Measurements from ENCODE around the gene CFL2.

Gene CFL2

DNA sequence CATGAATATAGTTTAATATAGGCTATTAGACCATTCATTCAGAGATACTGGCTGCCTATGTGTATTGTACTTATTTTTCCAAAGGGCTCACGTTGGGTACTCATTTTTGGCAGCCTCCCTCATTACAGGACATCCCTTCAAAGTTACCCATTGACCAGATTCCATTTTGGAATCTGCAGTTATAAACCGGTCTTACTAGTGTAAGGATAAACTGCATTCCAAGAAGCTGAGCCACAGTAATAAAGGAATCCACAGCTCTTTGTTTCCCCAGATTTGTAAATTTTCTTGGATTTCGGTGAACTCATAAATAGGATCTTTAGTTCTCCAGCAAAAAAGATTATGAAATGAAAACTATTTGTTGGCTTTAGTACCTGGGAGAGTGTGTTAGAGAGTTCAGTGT lies 18.9 kb upstream of the CFL2 start:
- no peak overlapping the region for H3K4me3 ChIP-seq (ENCODE audit: low read depth in 1 of 2, low read length in 2 of 2)
- H3K4me1 ChIP-seq (ENCODE audit: control insufficient read depth in 1 of 2, insufficient read depth in 2 of 2, low read length in 2 of 2), result no peaks in the 10 kb centered on the region
- no peaks in the 10 kb centered on the region for H3K9me3 ChIP-seq (ENCODE audit: control insufficient read depth in 1 of 2, low read length in 2 of 2)
- H3K9ac ChIP-seq (ENCODE audit: low read depth in 1 of 2, low read length in 2 of 2), result no peak overlapping the region
- no peaks in the 10 kb centered on the region for H3K36me3 ChIP-seq (ENCODE audit: control insufficient read depth in 1 of 2, insufficient read depth in 2 of 2, low read length in 2 of 2)
- H3K27me3 ChIP-seq (ENCODE audit: control insufficient read depth in 1 of 2, insufficient read depth in 2 of 2, low read length in 2 of 2), result no peaks in the 10 kb centered on the region
- no peak overlapping the region for H3K27ac ChIP-seq (ENCODE audit: low read depth, low read length)

GRCh38 chr14:34732802-34733201 lies 18.4 kb upstream of the CFL2 start:
- H3K9ac ChIP-seq (ENCODE audit: low read depth in 1 of 2, low read length in 2 of 2), result no peak overlapping the region
- no peak overlapping the region for H3K4me3 ChIP-seq (ENCODE audit: low read depth in 1 of 2, low read length in 2 of 2)
- no peaks in the 10 kb centered on the region for H3K36me3 ChIP-seq (ENCODE audit: control insufficient read depth in 1 of 2, insufficient read depth in 2 of 2, low read length in 2 of 2)
- no peaks in the 10 kb centered on the region for H3K9me3 ChIP-seq (ENCODE audit: control insufficient read depth in 1 of 2, low read length in 2 of 2)
- no peaks in the 10 kb centered on the region for H3K27me3 ChIP-seq (ENCODE audit: control insufficient read depth in 1 of 2, insufficient read depth in 2 of 2, low read length in 2 of 2)
- H3K27ac ChIP-seq (ENCODE audit: low read depth, low read length), result no peak overlapping the region
- no peaks in the 10 kb centered on the region for H3K4me1 ChIP-seq (ENCODE audit: control insufficient read depth in 1 of 2, insufficient read depth in 2 of 2, low read length in 2 of 2)

DNA sequence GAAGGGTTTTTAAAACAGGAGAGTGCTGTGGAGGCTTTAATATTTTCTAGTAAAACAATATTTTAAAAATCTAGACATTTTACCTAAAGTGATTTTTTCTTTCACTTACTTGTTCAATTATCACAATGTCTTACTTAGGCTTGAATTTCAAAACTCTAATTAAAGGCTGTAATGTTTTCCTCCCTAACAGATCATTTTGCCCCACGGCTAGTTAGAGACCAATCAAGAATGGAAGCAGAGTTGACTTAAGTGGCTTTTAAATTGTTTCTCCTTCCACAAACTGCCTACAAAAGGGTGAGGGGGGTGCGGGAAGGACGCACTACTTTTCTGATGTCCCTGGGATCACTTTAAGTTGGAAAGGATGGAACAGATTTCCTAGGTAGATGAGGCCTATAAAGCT lies 9.5 kb upstream of the CFL2 start:
- H3K27me3 ChIP-seq (ENCODE audit: control insufficient read depth in 1 of 2, insufficient read depth in 2 of 2, low read length in 2 of 2), result peaks cover 0 to 7% of the 10 kb centered on the region in 2 donors
- no peak overlapping the region for H3K27ac ChIP-seq (ENCODE audit: low read depth, low read length)
- H3K9ac ChIP-seq (ENCODE audit: low read depth in 1 of 2, low read length in 2 of 2), result no peak overlapping the region
- no peaks in the 10 kb centered on the region for H3K4me1 ChIP-seq (ENCODE audit: control insufficient read depth in 1 of 2, insufficient read depth in 2 of 2, low read length in 2 of 2)
- no peak overlapping the region for H3K4me3 ChIP-seq (ENCODE audit: low read depth in 1 of 2, low read length in 2 of 2)
- H3K9me3 ChIP-seq (ENCODE audit: control insufficient read depth in 1 of 2, low read length in 2 of 2), result no peaks in the 10 kb centered on the region
- H3K36me3 ChIP-seq (ENCODE audit: control insufficient read depth in 1 of 2, insufficient read depth in 2 of 2, low read length in 2 of 2), result no peaks in the 10 kb centered on the region

GRCh38 chr14:34722723-34723545 lies 8.5 kb upstream of the CFL2 start:
- no peak overlapping the region for H3K9ac ChIP-seq (ENCODE audit: low read depth in 1 of 2, low read length in 2 of 2)
- no peaks in the 10 kb centered on the region for H3K4me1 ChIP-seq (ENCODE audit: control insufficient read depth in 1 of 2, insufficient read depth in 2 of 2, low read length in 2 of 2)
- no peak overlapping the region for H3K4me3 ChIP-seq (ENCODE audit: low read depth in 1 of 2, low read length in 2 of 2)
- H3K9me3 ChIP-seq (ENCODE audit: control insufficient read depth in 1 of 2, low read length in 2 of 2), result no peaks in the 10 kb centered on the region
- H3K27ac ChIP-seq (ENCODE audit: low read depth, low read length), result no peak overlapping the region
- H3K27me3 ChIP-seq (ENCODE audit: control insufficient read depth in 1 of 2, insufficient read depth in 2 of 2, low read length in 2 of 2), result peaks cover 0 to 7% of the 10 kb centered on the region in 2 donors
- no peaks in the 10 kb centered on the region for H3K36me3 ChIP-seq (ENCODE audit: control insufficient read depth in 1 of 2, insufficient read depth in 2 of 2, low read length in 2 of 2)

- Histone ChIP-seq H3K9ac (ENCODE audit: low read depth in 1 of 2, low read length in 2 of 2) (no peak overlapping the region), H3K4me1 (ENCODE audit: control insufficient read depth in 1 of 2, insufficient read depth in 2 of 2, low read length in 2 of 2) (no peaks in the 10 kb centered on the region), H3K36me3 (ENCODE audit: control insufficient read depth in 1 of 2, insufficient read depth in 2 of 2, low read length in 2 of 2) (no peaks in the 10 kb centered on the region), H3K27ac (ENCODE audit: low read depth, low read length) (no peak overlapping the region), H3K9me3 (ENCODE audit: control insufficient read depth in 1 of 2, low read length in 2 of 2) (no peaks in the 10 kb centered on the region), H3K4me3 (ENCODE audit: low read depth in 1 of 2, low read length in 2 of 2) (no peak overlapping the region), H3K27me3 (ENCODE audit: control insufficient read depth in 1 of 2, insufficient read depth in 2 of 2, low read length in 2 of 2) (peaks cover 0 to 7% of the 10 kb centered on the region in 2 donors)
These were observed 6.7 kb upstream of the CFL2 start for GRCh38 chr14:34721129-34721528.

DNA sequence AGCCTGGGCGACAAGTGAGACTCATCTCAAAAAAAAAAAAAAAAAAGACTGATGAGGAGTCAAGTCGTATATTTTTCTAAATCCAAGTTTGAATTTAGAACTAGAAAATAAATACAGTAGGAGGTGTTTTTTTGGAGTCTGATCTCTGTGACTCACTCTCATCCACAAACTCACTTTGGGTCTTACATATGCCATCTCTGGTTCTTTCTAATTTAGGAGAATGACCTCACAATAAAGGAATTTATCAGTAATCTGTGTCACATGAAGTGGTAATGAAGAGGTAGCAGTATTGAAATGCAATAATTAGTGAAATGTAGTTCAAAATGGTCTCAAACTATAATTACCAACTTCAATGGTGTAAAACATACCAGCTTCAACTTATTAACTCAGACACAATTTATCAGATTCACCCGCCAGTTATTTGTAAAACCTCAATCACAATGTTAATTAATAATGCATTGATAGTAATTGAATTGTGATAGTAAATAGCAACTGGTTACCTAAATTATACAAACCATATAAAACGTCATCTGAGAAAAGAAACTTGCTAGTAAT lies 4.4 kb upstream of the CFL2 start:
- H3K4me1 ChIP-seq (ENCODE audit: control insufficient read depth in 1 of 2, insufficient read depth in 2 of 2, low read length in 2 of 2), result peaks cover 0 to 6% of the 10 kb centered on the region in 2 donors
- no peaks in the 10 kb centered on the region for H3K36me3 ChIP-seq (ENCODE audit: control insufficient read depth in 1 of 2, insufficient read depth in 2 of 2, low read length in 2 of 2)
- H3K9me3 ChIP-seq (ENCODE audit: control insufficient read depth in 1 of 2, low read length in 2 of 2), result no peaks in the 10 kb centered on the region
- H3K27ac ChIP-seq (ENCODE audit: low read depth, low read length), result no peak overlapping the region
- H3K4me3 ChIP-seq (ENCODE audit: low read depth in 1 of 2, low read length in 2 of 2), result no peak overlapping the region
- no peak overlapping the region for H3K9ac ChIP-seq (ENCODE audit: low read depth in 1 of 2, low read length in 2 of 2)
- H3K27me3 ChIP-seq (ENCODE audit: control insufficient read depth in 1 of 2, insufficient read depth in 2 of 2, low read length in 2 of 2), result peaks cover 0 to 7% of the 10 kb centered on the region in 2 donors

DNA sequence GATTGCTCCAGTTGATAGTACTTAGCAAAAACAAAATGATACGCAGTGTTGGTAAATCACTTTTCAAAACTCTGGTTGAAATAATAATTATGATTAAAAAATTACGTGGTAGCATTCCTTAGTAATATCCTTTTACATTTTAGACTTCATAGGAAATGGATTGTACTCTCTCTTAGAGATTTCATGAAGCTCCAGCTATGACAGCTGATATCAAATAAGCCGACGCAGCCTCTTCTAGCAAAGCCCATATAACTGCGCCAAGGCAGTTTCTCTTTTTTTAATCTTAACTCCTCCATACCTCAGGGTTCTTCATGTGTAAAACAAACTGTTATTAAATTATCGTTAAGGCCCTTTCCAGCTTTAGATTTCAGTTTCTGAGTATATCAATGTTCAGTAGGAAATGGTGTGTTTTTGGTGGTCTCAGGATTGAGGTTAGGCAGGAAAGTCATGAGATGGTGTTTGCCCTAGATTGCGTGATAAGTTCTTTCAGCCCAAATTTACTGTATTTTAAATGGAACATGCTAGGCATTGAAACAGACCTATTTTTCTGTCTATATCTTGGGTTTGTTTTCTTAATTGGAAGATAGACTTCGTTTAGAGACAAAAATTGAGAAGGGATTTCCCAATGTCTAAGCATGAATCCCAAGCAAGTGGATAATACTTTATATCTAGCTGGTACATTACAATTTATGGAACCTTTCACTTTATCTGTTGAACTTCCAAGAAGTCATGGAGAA lies 902 bp upstream of the CFL2 start:
- no peak overlapping the region for H3K27ac ChIP-seq (ENCODE audit: low read depth, low read length)
- peak overlapping the region; percentile 71 to 73 for H3K4me3 ChIP-seq (ENCODE audit: low read depth in 1 of 2, low read length in 2 of 2)
- H3K4me1 ChIP-seq (ENCODE audit: control insufficient read depth in 1 of 2, insufficient read depth in 2 of 2, low read length in 2 of 2), result peaks cover 0 to 11% of the 10 kb centered on the region in 2 donors
- H3K27me3 ChIP-seq (ENCODE audit: control insufficient read depth in 1 of 2, insufficient read depth in 2 of 2, low read length in 2 of 2), result peaks cover 0 to 2% of the 10 kb centered on the region in 2 donors
- no peaks in the 10 kb centered on the region for H3K9me3 ChIP-seq (ENCODE audit: control insufficient read depth in 1 of 2, low read length in 2 of 2)
- no peaks in the 10 kb centered on the region for H3K36me3 ChIP-seq (ENCODE audit: control insufficient read depth in 1 of 2, insufficient read depth in 2 of 2, low read length in 2 of 2)
- peak overlapping the region; percentile 65 to 77 for H3K9ac ChIP-seq (ENCODE audit: low read depth in 1 of 2, low read length in 2 of 2)

- Histone ChIP-seq H3K4me1 (ENCODE audit: control insufficient read depth in 1 of 2, insufficient read depth in 2 of 2, low read length in 2 of 2) (peaks cover 0 to 11% of the 10 kb centered on the region in 2 donors), H3K36me3 (ENCODE audit: control insufficient read depth in 1 of 2, insufficient read depth in 2 of 2, low read length in 2 of 2) (no peaks in the 10 kb centered on the region), H3K27me3 (ENCODE audit: control insufficient read depth in 1 of 2, insufficient read depth in 2 of 2, low read length in 2 of 2) (no peaks in the 10 kb centered on the region), H3K9me3 (ENCODE audit: control insufficient read depth in 1 of 2, low read length in 2 of 2) (no peaks in the 10 kb centered on the region), H3K27ac (ENCODE audit: low read depth, low read length) (peak overlapping the region; percentile 88), H3K9ac (ENCODE audit: low read depth in 1 of 2, low read length in 2 of 2) (peak overlapping the region; percentile 65 to 77), H3K4me3 (ENCODE audit: low read depth in 1 of 2, low read length in 2 of 2) (peak overlapping the region; percentile 71 to 73)
These were observed 593 bp downstream of the CFL2 start for GRCh38 chr14:34713681-34714319.

- H3K4me3 ChIP-seq (ENCODE audit: low read depth in 1 of 2, low read length in 2 of 2), result peak overlapping the region; percentile 71 to 73
These were observed 1.2 kb downstream of the CFL2 start for GRCh38 chr14:34713122-34713680.

More at GRCh38 chr14:34713122-34713680, 1.2 kb downstream of the CFL2 start:
- Histone ChIP-seq H3K9ac (ENCODE audit: low read depth in 1 of 2, low read length in 2 of 2) (peak overlapping the region; percentile 65 to 77), H3K9me3 (ENCODE audit: control insufficient read depth in 1 of 2, low read length in 2 of 2) (no peaks in the 10 kb centered on the region), H3K36me3 (ENCODE audit: control insufficient read depth in 1 of 2, insufficient read depth in 2 of 2, low read length in 2 of 2) (no peaks in the 10 kb centered on the region), H3K4me1 (ENCODE audit: control insufficient read depth in 1 of 2, insufficient read depth in 2 of 2, low read length in 2 of 2) (peaks cover 0 to 11% of the 10 kb centered on the region in 2 donors), H3K27ac (ENCODE audit: low read depth, low read length) (peak overlapping the region; percentile 27), H3K27me3 (ENCODE audit: control insufficient read depth in 1 of 2, insufficient read depth in 2 of 2, low read length in 2 of 2) (no peaks in the 10 kb centered on the region)
